ENCODE results near the gene ADCK2.
"Not testable (repeated sequence)": the region's sequence is repeated elsewhere in the genome, so short reads cannot be mapped to it uniquely, and the experiment has no call there.

The ADCK2 gene

GRCh38 chr7:140640060-140640637 lies 32.6 kb upstream of the ADCK2 start:
- Mint-ChIP-seq H3K36me3 (ENCODE audit: low read depth) (no peaks in the 10 kb centered on the region), H3K27me3 (peaks cover 82% of the 10 kb centered on the region), H3K9me3 (no peaks in the 10 kb centered on the region), H3K4me3 (peak overlapping the region; percentile 81), H3K27ac (no peak overlapping the region), H3K4me1 (ENCODE audit: low read depth) (peaks cover 18% of the 10 kb centered on the region)
- peak; percentile 42 for DNase-seq

GRCh38 chr7:140640727-140641523 lies 31.8 kb upstream of the ADCK2 start, which contains the start of gene DENND2A:
DENND2A (minus strand) TSS chr7:140640813; CDS start chr7:140602397, 38,416 bp downstream.
- peaks cover 18% of the 10 kb centered on the region for H3K4me1 Mint-ChIP-seq (ENCODE audit: low read depth)
- no peak within 1 kb of the TSS for H3K27ac Mint-ChIP-seq
- no peaks in the 10 kb centered on the region for H3K36me3 Mint-ChIP-seq (ENCODE audit: low read depth)
- peak; percentile 43 for DNase-seq
- no peaks in the 10 kb centered on the region for H3K9me3 Mint-ChIP-seq
- H3K4me3 Mint-ChIP-seq = peak within 1 kb of the TSS; percentile 81
- peaks cover 81% of the 10 kb centered on the region for H3K27me3 Mint-ChIP-seq

- Mint-ChIP-seq H3K27ac (no peak overlapping the region), H3K36me3 (ENCODE audit: low read depth) (no peaks in the 10 kb centered on the region), H3K4me1 (ENCODE audit: low read depth) (peaks cover 18% of the 10 kb centered on the region), H3K4me3 (no peak overlapping the region), H3K9me3 (no peaks in the 10 kb centered on the region), H3K27me3 (peaks cover 76% of the 10 kb centered on the region)
- no peak for DNase-seq
Measured at GRCh38 chr7:140641524-140642195, 31.1 kb upstream of the ADCK2 start.

GRCh38 chr7:140643416-140643815 lies 29.3 kb upstream of the ADCK2 start:
- no peaks in the 10 kb centered on the region for H3K9me3 Mint-ChIP-seq
- peaks cover 60% of the 10 kb centered on the region for H3K27me3 Mint-ChIP-seq
- peaks cover 25% of the 10 kb centered on the region for H3K4me1 Mint-ChIP-seq (ENCODE audit: low read depth)
- no peak for DNase-seq
- H3K4me3 Mint-ChIP-seq = no peak overlapping the region
- H3K36me3 Mint-ChIP-seq (ENCODE audit: low read depth) = no peaks in the 10 kb centered on the region
- H3K27ac Mint-ChIP-seq = no peak overlapping the region

- not testable (repeated sequence) for H3K36me3 Mint-ChIP-seq (ENCODE audit: low read depth); H3K4me3 Mint-ChIP-seq; H3K27ac Mint-ChIP-seq; H3K9me3 Mint-ChIP-seq; DNase-seq
- H3K4me1 Mint-ChIP-seq (ENCODE audit: low read depth) = peaks cover 18% of the 10 kb centered on the region
- peaks cover 47% of the 10 kb centered on the region for H3K27me3 Mint-ChIP-seq
Measured at GRCh38 chr7:140644761-140645160, 28.0 kb upstream of the ADCK2 start.

- H3K27me3 Mint-ChIP-seq = peaks cover 41% of the 10 kb centered on the region
- H3K9me3 Mint-ChIP-seq = no peaks in the 10 kb centered on the region
- no peak overlapping the region for H3K4me3 Mint-ChIP-seq
- DNase-seq = no peak
- no peaks in the 10 kb centered on the region for H3K36me3 Mint-ChIP-seq (ENCODE audit: low read depth)
- no peak overlapping the region for H3K27ac Mint-ChIP-seq
- peaks cover 15% of the 10 kb centered on the region for H3K4me1 Mint-ChIP-seq (ENCODE audit: low read depth)
Measured at GRCh38 chr7:140645166-140645900, 27.4 kb upstream of the ADCK2 start.

- Mint-ChIP-seq H3K36me3 (ENCODE audit: low read depth) (no peaks in the 10 kb centered on the region), H3K4me1 (ENCODE audit: low read depth) (peaks cover 7% of the 10 kb centered on the region), H3K9me3 (no peaks in the 10 kb centered on the region), H3K27me3 (peaks cover 34% of the 10 kb centered on the region), H3K27ac (no peak overlapping the region), H3K4me3 (no peak overlapping the region)
- peak; percentile 42 for DNase-seq
Measured at GRCh38 chr7:140646931-140647647, 25.7 kb upstream of the ADCK2 start.

GRCh38 chr7:140649556-140650205 lies 23.1 kb upstream of the ADCK2 start:
- no peak for DNase-seq
- Mint-ChIP-seq H3K27ac (no peak overlapping the region), H3K4me3 (no peak overlapping the region), H3K36me3 (ENCODE audit: low read depth) (no peaks in the 10 kb centered on the region), H3K9me3 (no peaks in the 10 kb centered on the region), H3K4me1 (ENCODE audit: low read depth) (peaks cover 10% of the 10 kb centered on the region), H3K27me3 (peaks cover 15% of the 10 kb centered on the region)

- Mint-ChIP-seq H3K36me3 (ENCODE audit: low read depth) (no peaks in the 10 kb centered on the region), H3K27me3 (peaks cover 9% of the 10 kb centered on the region), H3K4me1 (ENCODE audit: low read depth) (peaks cover 10% of the 10 kb centered on the region), H3K4me3 (no peak overlapping the region), H3K27ac (no peak overlapping the region), H3K9me3 (no peaks in the 10 kb centered on the region)
- DNase-seq = no peak
Measured at GRCh38 chr7:140650367-140650766, 22.4 kb upstream of the ADCK2 start.

- peak; percentile 61 for DNase-seq
- peaks cover 17% of the 10 kb centered on the region for H3K27me3 Mint-ChIP-seq
- H3K9me3 Mint-ChIP-seq = no peaks in the 10 kb centered on the region
- H3K36me3 Mint-ChIP-seq (ENCODE audit: low read depth) = no peaks in the 10 kb centered on the region
- peaks cover 16% of the 10 kb centered on the region for H3K4me1 Mint-ChIP-seq (ENCODE audit: low read depth)
- H3K4me3 Mint-ChIP-seq = no peak overlapping the region
- no peak overlapping the region for H3K27ac Mint-ChIP-seq
Measured at GRCh38 chr7:140653319-140654108, 19.2 kb upstream of the ADCK2 start.

GRCh38 chr7:140654109-140654387 lies 18.7 kb upstream of the ADCK2 start:
- no peaks in the 10 kb centered on the region for H3K36me3 Mint-ChIP-seq (ENCODE audit: low read depth)
- peaks cover 17% of the 10 kb centered on the region for H3K27me3 Mint-ChIP-seq

GRCh38 chr7:140654661-140655060 lies 18.1 kb upstream of the ADCK2 start:
- no peaks in the 10 kb centered on the region for H3K36me3 Mint-ChIP-seq (ENCODE audit: low read depth)
- H3K4me1 Mint-ChIP-seq (ENCODE audit: low read depth) = peaks cover 16% of the 10 kb centered on the region
- H3K27ac Mint-ChIP-seq = no peak overlapping the region
- peaks cover 17% of the 10 kb centered on the region for H3K27me3 Mint-ChIP-seq
- no peaks in the 10 kb centered on the region for H3K9me3 Mint-ChIP-seq
- DNase-seq = no peak
- no peak overlapping the region for H3K4me3 Mint-ChIP-seq

More at GRCh38 chr7:140654109-140654387, 18.7 kb upstream of the ADCK2 start:
- DNase-seq = no peak
- H3K4me1 Mint-ChIP-seq (ENCODE audit: low read depth) = peaks cover 16% of the 10 kb centered on the region
- H3K9me3 Mint-ChIP-seq = no peaks in the 10 kb centered on the region
- no peak overlapping the region for H3K27ac Mint-ChIP-seq
- H3K4me3 Mint-ChIP-seq = no peak overlapping the region
